CD4-positive, alpha-beta T cell treated with Interleukin-6 at 100 ng/mL for 8 hours (primary cell): ENCODE measurements around the gene AGAP9.
"Not testable (repeated sequence)": the region's sequence is repeated elsewhere in the genome, so short reads cannot be mapped to it uniquely, and the experiment has no call there.

Experiments used
- DNase-seq: peaks from one replicate; pipeline ENCODE4 v3.0.0-alpha.2; 2020; ENCODE audit warnings: mixed read lengths, low spot score

AGAP9 gene

DNA sequence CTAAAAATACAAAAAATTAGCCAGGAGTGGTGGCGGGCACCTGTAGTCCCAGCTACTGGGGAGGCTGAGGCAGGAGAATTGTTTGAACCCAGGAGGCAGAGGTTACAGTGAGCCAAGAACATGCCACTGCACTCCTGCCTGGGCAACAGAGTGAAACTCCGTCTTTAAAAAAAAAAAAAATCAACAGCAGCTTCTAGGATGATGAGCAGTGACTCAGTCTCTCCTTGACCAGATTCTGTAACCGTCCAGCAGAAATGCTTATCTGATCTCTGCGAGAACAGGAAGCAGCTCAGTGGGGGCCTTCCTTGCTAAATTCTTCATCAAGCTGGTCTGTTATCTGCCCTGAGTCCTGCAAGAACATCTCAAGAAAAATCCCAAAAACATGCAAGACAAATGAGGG is 37.5 kb downstream of the AGAP9 start:
- not testable (repeated sequence) for DNase-seq

GRCh38 chr10:47484786-47485185 is 38.7 kb downstream of the AGAP9 start:
- not testable (repeated sequence) for DNase-seq

DNA sequence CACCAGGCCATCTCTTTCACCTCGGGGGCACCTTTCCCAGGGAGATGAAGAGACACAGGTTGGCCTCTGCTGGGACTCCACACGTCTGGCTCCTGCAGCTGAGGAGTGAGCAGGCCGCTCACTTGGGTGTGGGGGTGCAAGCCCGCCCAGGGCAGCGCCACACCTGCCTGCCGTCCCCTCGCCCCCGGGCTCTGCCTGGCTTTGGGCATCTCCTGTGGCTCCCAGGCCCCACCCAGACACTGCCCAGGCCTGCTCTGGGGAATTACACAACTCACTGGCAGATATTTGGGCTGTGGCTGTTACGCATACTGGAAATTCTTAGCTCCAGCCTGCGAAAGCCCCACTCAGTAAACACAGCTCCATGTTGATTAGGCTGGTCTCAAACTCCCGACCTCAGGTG is 39.5 kb downstream of the AGAP9 start, which contains the start of gene ANXA8:
Gene ANXA8 (minus strand): TSS at position 193 of the 400 bp plus-strand sequence. CDS start 182 bp downstream, at position 11.
- not testable (repeated sequence) for DNase-seq

GRCh38 chr10:47482367-47482766 is 41.1 kb downstream of the AGAP9 start:
- not testable (repeated sequence) for DNase-seq

DNA sequence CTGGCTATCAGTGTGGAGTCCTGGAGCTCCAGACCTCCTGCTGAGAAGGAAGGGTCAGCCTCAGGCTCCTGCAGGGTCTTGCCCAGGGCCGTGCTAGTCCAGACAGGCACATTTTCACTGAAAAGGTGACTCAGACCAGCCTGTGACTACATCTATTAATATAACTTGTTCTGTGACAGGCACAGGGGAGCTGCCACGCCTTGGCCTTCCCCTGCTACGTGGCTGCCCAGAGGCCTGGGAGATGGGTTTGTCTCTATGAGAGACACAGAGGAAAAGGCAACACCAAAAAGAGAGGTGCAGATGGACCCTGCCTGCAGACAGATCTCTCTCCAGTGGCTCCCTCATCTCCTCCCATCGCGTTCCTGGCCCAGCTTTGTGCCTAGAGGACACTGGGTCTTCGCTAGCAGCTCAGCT is 41.7 kb downstream of the AGAP9 start:
- DNase-seq = not testable (repeated sequence)

DNA sequence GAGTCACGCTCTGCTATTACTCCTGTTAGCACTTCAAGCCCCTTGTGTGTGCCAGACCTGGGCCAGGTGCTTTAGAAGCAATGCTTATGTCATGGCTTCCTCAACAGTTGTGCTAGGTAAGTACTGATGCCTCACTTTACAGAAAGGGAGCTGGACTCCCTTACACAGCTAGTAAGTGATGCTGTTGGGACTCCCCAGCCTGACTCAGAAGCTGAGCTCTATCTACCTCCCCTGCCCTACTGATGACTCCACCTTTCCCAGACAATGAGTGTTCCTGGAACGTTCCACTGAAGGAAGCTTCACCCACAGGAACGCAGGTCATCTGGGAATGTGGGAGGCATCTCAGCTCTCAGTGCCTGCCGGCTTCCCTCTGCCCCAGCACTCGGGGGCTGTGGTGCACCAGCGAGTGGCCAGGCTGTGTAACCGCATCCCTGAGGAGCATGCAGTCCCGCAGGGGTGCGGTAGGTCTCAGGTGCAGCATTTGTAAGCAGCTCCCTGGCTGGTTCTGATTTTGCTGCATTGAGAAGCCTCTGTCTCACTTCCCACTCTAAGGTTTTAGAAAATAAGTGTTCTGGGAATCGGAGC is 42.2 kb downstream of the AGAP9 start:
- not testable (repeated sequence) for DNase-seq

DNA sequence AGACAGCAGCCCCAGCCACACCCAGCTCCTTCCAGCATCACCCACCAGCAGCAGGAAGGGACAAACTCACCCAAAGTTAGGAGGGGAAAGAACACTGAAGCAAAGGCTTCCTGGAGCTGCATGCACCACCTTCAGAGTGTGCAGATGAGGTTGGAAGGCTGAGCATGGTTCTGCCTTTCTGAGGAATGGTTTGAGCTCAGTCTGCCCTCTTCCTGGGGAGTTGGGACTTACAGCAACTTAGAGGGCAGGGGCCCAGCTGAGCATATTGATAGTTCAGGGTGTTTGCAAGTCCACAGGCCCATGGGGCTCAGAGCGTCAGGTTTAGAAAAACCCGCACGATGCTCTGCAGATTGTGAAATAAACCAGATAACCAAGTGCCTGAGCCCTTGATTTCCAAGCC is 43.3 kb downstream of the AGAP9 start:
- DNase-seq = not testable (repeated sequence)

DNA sequence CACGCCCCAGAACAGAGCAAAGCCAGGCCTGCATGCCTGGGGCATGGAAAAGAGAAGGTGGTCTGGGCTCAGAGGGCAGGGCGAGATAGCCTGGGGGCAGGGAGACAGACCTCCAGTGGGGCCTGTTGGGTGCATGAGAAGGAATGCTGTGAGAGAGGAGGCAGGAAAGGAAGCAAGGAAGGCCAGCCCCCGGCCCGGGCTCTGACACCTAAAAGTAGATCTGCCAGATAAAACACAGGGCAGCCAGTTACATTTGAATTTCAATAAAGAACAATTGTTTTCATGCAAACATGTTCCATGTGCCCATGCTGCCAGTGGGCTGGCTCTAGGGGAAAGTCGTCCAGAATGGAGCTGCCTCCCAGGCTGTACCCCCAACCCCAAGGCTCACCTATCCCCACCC is 45.3 kb downstream of the AGAP9 start:
- not testable (repeated sequence) for DNase-seq

- not testable (repeated sequence) for DNase-seq
These were observed 46.4 kb downstream of the AGAP9 start for GRCh38 chr10:47477078-47477477.

GRCh38 chr10:47475101-47475500 is 48.3 kb downstream of the AGAP9 start:
- not testable (repeated sequence) for DNase-seq

DNA sequence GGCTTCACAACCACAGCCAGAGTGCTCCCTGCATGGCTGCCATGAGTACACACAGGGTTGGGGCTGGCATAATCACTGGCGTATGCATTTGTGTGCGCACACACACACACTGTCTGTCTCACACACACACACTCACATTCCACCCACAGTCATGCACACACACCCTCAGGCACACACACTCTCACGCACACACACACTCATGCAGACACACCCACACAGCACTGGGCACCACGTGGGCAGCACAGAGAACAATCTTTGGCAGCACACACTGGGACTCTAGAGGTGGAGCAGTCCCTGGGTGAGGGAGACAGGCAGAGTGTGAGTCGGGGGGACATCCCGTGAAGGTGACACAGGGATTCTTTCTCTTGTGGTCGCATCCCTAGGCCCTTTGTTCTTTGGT is 49.9 kb downstream of the AGAP9 start:
- not testable (repeated sequence) for DNase-seq

GRCh38 chr10:47472647-47473046 is 50.8 kb downstream of the AGAP9 start:
- DNase-seq = not testable (repeated sequence)

DNA sequence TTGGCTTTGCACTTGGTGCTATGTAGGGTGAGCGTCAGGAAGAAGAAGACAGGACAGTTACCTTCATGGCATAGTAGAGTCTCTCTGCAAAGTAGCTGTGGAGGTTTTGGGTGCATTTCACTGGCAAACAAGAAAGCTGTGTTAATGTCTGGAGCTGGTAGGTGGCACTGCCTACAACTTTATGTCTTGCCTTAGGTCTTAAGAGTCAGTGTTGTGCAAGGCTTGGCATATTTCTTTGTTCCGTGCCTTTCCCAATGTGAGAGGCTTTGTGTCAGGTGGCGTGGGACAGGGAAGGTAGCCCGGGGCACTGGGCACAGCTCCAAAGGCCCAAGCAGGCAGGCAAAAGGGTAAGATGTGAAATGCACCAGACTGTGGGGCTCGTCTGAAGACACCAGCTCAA is 51.4 kb downstream of the AGAP9 start:
- DNase-seq = not testable (repeated sequence)

GRCh38 chr10:47468731-47469528 is 54.5 kb downstream of the AGAP9 start:
- not testable (repeated sequence) for DNase-seq

DNA sequence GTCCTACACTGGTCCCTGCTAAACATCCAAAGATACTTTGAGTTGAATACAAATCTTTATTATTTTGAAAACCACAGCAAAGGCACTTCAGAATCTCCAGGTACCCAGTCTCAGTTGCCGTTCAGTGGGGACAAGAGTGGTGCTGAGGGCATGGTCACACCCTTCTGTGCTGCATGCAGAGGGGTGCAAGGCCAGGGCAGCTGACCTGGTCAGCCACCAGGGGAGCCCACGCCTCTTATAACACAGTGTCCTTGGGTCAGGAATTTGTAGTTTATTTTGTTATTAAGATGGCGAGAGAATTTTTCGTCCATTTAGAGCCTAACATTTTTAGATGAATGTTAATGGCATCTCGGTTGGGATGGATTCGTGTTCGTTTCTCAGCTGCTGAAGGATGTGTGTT is 55.5 kb downstream of the AGAP9 start:
- not testable (repeated sequence) for DNase-seq

GRCh38 chr10:47467458-47467857 is 56.0 kb downstream of the AGAP9 start:
- DNase-seq = not testable (repeated sequence)

- DNase-seq = not testable (repeated sequence)
These were observed 58.1 kb downstream of the AGAP9 start for GRCh38 chr10:47465216-47465917.

DNA sequence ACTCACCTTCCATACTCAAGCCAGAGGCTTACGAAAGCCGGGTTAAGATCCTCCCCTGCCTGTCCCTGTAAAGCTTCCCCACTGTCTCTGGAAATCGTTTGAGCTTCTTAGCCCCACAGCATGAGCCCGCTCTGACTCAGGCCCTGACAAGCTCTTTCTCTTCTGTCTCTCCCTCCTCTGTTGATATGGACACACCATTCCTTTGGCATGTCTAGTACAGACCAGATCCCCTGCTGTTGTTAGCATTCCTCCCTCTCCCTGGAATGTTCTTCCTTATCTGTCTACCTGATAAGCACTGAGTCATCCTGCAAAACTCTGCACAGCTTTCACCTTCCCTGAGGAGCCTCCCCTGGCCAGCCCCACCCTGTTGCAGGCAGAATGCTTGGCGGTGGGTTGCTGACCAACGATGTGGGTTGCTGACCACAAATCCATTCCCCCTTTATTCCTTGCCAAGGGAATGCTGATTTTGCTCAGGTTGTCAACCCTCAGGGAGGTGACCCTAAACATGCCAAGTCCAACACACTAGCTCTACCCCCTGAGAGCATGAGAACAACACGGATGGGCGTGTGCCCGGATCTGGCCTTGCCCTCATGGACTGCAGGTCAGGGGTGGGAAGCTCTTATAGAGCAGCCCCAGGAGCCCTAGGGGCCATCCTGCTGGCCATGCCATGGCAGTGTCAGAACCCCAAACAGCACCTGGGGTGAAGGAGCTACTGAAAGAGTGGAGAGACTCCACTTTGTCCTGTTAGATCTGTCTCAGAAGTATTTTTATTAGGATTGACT is 60.7 kb downstream of the AGAP9 start:
- not testable (repeated sequence) for DNase-seq

DNA sequence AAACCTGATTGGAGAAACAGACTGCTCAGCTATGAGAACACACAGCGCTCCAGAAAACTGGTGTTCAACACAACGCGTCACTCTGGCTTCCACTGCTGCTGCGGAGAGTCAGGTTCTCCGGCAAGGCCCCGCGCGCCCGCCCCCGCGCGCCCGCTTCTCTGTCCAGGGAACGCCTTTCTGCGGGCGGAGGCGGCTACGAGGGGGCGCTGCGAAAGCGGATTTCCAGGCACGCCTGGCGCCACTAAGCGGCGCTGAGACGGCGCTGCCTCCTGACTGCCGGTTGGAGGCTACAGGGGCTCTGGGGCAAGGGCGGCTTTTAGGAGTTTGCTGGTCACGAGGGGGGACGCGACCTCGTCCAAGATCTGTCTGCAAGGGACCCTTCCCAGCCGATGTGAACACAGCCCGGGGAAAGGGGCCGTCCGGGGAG is 62.2 kb downstream of the AGAP9 start:
- DNase-seq = not testable (repeated sequence)

DNA sequence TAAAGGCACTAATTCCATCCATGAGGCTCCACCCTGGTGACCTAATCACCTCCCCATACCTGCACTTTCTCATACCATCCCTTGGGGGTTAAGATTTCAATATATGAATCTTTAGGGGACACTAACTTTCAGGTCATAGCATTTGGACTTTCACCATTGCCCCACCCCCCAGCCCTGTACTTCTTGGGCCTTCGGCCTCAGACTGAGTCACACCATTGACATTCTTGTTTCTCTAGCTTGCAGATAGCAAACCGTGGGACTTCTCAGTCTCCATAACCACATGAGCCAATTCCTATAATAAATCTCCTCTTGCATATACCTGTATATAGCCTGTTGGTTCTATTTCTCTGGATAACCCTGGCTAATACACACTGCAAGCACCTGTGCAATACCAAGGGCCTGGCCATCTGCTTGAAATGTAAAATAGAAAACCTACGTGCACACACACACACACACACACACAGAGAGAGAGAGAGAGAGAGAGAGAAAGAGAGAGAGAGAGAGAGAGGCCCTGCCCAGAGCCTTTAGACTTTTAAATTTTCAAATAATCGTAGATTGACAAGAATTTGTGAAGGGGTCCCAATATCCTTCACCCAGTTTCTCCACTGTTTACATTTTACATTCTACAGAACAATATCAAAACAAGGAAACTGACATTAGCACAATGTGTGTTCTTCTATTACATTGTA is 64.8 kb downstream of the AGAP9 start:
- DNase-seq = no peak

DNA sequence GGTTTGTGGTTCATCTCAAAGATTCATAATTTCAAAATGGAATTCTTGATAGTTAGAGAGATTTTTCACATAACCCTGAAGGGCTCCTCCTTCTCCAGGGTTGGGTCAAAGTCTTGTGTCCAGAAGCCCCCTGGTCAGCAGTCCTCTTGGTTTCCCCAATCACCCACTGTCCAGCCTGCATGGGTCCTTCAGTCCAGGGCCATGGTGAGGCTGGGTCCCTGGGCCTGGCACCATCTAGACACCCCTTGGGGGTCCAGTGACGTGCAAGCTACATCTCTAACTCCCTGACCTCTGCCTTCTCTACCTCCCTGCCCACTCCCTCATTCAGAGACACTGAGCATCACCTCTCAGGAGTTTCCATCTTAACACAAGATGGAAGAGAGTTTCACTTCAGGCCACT is 65.6 kb downstream of the AGAP9 start:
- no peak for DNase-seq
